NCI-H2196 treated with DMSO at 0.1 percent for 48 hours (cell line): Measurements from ENCODE around the gene PDE7B.
"Not testable (repeated sequence)": the region's sequence is repeated elsewhere in the genome, so short reads cannot be mapped to it uniquely, and the experiment has no call there.

Source experiments
- DNase-seq: peaks from one replicate; lab custom pipeline; 2025; ENCODE audit not compliant: unreplicated experiment; lab: John Stamatoyannopoulos, UW

The PDE7B gene

GRCh38 chr6:136175873-136176272 is 324.4 kb downstream of the PDE7B start:
- no peak for DNase-seq

GRCh38 chr6:136178749-136179148 is 327.2 kb downstream of the PDE7B start:
- no peak for DNase-seq

DNA sequence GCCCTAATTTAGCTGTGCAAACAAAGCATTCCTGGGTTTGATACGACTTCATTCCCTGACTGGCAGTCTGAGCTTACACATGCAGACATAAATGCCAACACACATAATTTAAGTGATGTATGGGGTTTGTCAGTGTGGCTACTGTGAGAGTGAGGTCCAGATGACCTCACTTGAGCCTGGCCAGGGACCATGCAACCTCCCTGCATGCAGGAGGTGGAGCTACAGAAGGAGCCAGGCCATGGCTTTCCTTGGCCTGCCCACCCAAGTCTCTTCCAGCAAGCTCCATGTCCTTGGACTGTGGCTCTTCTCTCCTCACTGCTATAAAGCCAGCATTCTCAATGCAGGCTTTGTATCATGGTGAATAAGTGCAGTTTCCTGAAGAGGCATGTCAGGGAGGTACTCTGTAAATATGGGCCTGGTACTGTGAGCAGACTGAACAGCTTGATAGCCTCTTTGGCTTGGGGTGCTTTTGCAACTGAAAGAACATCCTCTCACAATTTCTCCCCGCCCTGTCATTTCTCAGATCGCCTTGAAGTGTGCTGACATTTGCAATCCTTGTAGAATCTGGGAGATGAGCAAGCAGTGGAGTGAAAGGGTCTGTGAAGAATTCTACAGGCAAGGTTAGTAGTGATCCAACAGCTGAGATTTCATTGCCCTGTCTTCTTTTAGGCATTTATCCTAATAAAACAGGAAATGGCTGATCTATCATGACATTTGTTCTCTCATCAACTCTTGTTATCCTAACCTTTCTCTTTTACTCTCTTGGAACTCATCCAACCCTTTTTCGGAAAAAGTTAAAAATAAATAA is 329.4 kb downstream of the PDE7B start:
- no peak for DNase-seq

DNA sequence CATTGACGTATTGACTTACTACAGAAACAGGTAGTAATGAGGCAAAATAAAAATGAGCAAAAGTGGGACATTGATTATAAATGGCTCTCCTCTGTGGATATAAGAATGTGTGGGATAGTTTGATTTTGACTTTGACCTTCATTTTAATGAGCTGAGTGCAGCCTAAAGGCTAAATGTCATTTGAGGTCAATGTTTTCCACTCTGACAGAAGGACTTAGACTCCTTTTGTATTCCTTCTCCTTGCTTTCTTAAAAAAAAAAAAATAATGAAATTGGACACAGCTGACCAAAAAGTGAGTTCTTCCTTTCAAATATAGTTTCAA is 330.0 kb downstream of the PDE7B start:
- no peak for DNase-seq

- no peak for DNase-seq
Measured at GRCh38 chr6:136181861-136182260, 330.4 kb downstream of the PDE7B start.

GRCh38 chr6:136184738-136185137 is 333.2 kb downstream of the PDE7B start:
- DNase-seq, result no peak

GRCh38 chr6:136186363-136186762 is 334.9 kb downstream of the PDE7B start:
- no peak for DNase-seq

GRCh38 chr6:136188486-136188885 is 337.0 kb downstream of the PDE7B start:
- DNase-seq, result no peak

DNA sequence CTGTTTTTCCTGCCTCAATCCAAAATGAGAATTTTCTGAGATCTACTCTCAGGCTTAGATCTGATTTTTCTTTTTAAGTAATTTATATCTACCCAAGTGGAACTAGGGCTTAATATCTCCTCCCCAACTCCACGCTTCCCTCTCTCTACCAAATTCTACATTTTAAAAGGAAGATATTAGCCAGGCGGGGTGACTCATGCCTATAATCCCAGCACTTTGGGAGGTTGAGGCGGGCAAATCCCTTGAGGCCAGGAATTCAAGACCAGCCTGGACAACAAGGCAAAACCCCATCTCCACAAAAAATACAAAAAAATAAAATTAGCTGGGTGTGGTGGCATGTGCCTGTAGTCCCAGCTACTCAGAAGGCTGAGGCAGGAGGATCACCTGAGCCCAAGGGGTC is 337.6 kb downstream of the PDE7B start:
- DNase-seq, result no peak

DNA sequence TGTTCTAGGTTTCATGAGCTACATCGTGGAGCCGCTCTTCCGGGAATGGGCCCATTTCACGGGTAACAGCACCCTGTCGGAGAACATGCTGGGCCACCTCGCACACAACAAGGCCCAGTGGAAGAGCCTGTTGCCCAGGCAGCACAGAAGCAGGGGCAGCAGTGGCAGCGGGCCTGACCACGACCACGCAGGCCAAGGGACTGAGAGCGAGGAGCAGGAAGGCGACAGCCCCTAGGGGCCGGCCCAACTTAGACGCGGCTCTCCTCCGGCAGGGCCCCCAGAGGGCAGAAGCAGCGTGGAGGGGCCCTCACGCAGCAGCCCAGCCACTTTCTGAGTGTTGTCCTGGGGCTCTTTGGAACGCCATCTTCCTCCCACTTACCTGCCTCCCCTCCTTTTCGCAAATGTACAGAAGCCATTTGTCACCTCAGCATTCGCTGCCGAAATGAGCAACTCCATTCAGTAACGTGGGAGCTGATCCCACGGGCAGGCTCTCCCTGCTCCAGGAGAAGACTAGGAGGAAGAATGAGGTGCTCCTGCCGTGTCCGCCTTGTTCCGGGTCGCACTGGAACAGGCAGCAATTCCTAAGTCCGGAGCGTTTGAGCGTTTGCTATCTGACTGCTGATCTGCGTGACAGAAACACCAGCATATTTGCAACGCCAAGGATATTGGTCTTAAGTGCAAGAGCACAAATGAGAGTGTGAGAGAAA is 340.3 kb downstream of the PDE7B start:
- DNase-seq, result no peak

GRCh38 chr6:136192902-136193301 is 341.4 kb downstream of the PDE7B start:
- no peak for DNase-seq

- DNase-seq, result no peak
Measured at GRCh38 chr6:136201732-136202131, 350.2 kb downstream of the PDE7B start.

GRCh38 chr6:136208783-136209182 is 357.3 kb downstream of the PDE7B start:
- no peak for DNase-seq

- DNase-seq, result no peak
Measured at GRCh38 chr6:136209496-136209895, 358.0 kb downstream of the PDE7B start.

DNA sequence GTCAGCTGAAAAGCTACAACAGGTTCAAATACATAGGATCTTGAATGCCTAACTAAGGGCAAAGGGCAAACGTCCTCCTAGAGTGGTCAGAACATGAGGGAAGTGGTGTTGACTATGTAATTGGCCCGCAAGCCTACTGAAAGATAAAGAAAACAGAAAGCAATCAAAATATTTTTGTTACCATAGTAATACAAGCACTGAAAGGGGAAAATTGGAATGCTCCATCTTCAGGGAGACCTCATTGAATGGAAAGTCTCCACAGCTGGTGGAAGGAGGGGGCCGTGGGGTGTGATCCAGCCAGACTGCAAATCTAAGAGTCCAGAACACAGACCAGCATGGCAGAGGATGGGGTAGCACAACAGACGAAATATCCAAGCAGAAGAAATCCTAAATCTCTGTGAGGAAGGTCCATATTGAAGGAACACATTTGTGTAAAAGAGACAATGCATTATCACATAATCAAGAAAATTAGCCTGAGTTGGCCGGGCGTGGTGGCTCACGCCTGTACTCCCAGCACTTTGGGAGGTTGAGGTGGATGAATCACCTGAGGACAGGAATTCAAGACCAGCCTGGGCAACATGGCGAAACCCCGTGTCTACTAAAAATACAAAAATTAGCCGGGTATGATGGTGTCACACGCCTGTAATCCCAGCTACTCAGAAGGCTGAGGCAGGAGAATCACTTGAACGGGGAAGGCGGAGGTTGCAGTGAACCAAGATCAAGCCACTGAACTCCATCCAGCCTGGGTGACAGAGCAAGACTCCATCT is 359.1 kb downstream of the PDE7B start:
- DNase-seq, result no peak

DNA sequence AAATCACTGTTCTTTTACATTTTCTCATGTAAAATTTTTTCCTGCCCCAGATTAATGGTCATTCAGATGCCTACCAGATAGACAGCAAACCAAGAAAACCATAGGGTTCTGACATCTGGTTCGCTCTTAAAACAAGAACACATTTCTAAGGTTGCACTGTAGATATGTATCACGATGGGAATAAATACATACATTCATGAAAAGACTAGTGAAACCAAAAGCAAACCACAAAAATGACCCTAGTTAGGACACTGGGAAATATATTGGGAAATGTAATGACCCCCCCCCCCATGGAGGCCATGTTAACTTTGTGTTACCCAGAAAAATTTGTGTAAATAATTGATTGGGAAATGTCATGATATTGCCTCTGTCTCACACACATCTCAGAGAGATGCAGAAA is 361.1 kb downstream of the PDE7B start:
- DNase-seq, result no peak

GRCh38 chr6:136213012-136213539 is 361.6 kb downstream of the PDE7B start:
- no peak for DNase-seq

- DNase-seq, result no peak
Measured at GRCh38 chr6:136213853-136214252, 362.4 kb downstream of the PDE7B start.

DNA sequence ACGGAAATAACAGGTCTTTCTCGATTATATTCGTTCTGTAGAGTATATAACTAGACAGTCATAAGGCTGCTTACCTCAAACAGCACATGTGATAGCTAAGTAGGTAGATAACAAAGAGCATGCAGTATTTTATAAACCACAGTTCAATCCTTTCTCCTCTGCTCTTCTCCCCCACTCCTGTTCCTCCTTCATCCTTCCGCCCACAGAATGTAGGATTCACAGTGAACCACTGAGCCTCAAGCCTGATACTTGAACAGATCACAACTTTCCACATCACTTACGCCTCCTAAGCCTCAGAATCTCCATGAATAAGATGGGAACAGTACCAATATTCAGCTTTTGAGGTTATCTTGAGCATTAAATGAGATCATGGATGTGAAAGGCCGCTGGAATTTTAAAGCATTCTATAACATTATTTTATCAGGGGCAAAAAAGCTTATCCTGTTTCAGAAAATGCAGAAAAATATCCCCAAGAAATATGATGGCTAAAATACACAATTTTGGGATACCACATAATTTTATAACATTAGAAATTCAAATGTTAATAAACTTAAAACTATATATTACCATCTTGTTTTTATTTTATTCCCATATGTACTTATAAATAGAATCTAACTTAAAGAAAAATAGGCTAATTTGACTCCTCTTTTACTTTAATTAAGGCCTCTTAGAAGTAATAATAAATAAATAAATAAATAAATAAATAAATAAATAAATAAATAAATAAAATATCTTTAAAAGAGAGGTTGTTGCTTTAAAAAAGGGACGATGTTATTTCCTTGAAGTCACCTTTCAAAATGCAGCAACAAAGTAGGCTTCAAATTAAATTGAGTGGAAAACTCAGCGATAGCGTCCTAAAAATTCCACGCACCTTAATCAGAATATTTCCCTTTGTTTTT is 365.3 kb downstream of the PDE7B start:
- no peak for DNase-seq

DNA sequence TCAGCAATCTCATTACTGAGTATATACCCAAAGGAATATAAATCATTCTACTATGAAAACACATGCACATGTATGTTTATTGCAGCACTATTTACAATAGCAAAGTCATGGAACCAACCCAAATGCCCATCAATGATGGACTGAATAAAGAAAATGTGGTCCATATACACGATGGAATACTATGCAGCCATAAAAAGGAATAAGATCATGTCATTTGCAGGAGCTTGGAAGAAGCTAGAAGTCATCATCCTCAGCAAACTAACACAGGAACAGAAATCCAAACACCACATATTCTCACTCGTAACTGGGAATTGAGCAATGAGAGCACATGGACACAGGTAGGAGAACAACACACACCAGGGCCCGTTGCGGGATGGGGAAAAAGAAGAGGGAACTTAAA is 373.5 kb downstream of the PDE7B start:
- DNase-seq, result not testable (repeated sequence)

DNA sequence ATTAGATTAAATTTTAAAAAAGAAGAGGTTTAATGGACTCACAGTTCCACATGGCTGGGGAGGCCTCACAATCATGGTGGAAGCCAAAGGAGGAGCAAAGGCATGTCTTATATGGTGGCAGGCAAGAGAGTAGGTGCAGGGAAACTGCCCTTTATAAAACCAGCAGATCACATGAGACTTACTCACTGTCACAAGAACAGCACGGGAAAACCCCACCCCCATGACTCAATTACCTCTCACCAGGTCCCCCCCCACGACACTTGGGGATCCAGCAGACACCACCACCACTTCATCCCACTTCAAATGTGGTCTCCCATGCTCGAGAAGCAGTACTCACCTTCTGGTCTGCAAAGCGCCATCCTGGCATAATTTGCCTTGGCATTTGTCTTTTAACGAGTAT is 374.0 kb downstream of the PDE7B start:
- DNase-seq, result no peak
